B cell (primary cell): ENCODE results near the gene FAM3D. TPM values are rescaled to one million over a fixed set of nuclear protein-coding genes. Genes with fewer than 3 reads are reported as not detected.

Experiments used
- ATAC-seq: fragments of 200-7000 bp; cut with Tn5 transposase; one replicate; pipeline ENCODE4 v1.10.0; 2021; ENCODE audit warnings: low read depth, mild to moderate bottlenecking, moderate number of reproducible peaks, moderate library complexity
- CTCF ChIA-PET: fragments of 350-600 bp; sonication (Branson Sonifier 250); formaldehyde crosslinking; loops from one replicate; lab custom pipeline; 2021; ENCODE audit warnings: antibody characterized with exemption, inconsistent platforms; lab: Charles Lee
- POLR2A ChIA-PET: fragments of 350-600 bp; sonication (Branson Sonifier 250); formaldehyde crosslinking; loops from one replicate; lab custom pipeline; 2021; ENCODE audit warnings: antibody characterized with exemption; lab: Charles Lee
- DNase-seq: peaks from one replicate; pipeline ENCODE4 v3.0.0; 2013
- H2AFZ ChIP-seq: 2 replicates; pipeline ENCODE4 v1.6.1; 2012; ENCODE audit warnings: mild to moderate bottlenecking, low read depth, low read length; ENCODE audit not compliant: insufficient read depth, poor library complexity, severe bottlenecking
- H3K27ac ChIP-seq, 2 donors: 1 replicate in 1 of 2; 2 replicates in 1 of 2; pipeline ENCODE4 v1.5.1; 2012 to 2013; ENCODE audit warnings: low read length in 2 of 2, mild to moderate bottlenecking in 2 of 2, moderate library complexity in 1 of 2
- H3K27me3 ChIP-seq, 4 experiments: fragments of 200-600 bp in 1 of 4; sonication (generic) in 1 of 4; replicated peaks in 1 of 4; 1 replicate in 2 of 4; 2 replicates in 2 of 4; pipeline versions ENCODE4 v1.6.1 to v1.7.0; 2013 to 2016; ENCODE audit warnings: low read length in 3 of 4, mild to moderate bottlenecking in 2 of 4, mixed read lengths in 1 of 4, moderate library complexity in 1 of 4; ENCODE audit not compliant: insufficient read depth in 4 of 4, control insufficient read depth in 3 of 4; ENCODE audit errors: control extremely low read depth in 1 of 4
- H3K36me3 ChIP-seq, 2 experiments: replicated peaks in 1 of 2; 1 replicate in 1 of 2; 2 replicates in 1 of 2; pipeline versions ENCODE4 v1.6.1 to v1.7.1; 2013; ENCODE audit warnings: low read length in 1 of 2; ENCODE audit not compliant: insufficient read depth in 2 of 2, control insufficient read depth in 1 of 2; ENCODE audit errors: control extremely low read depth in 1 of 2, extremely low read depth in 1 of 2
- H3K4me1 ChIP-seq, 2 donors: fragments of 200-600 bp in 1 of 2; sonication (generic) in 1 of 2; 1 replicate in 1 of 2; 2 replicates in 1 of 2; pipeline versions ENCODE4 v1.5.1 to v1.6.1; 2013 to 2017; ENCODE audit warnings: low read length in 2 of 2; ENCODE audit not compliant: control insufficient read depth in 2 of 2, insufficient read depth in 2 of 2
- H3K4me2 ChIP-seq: replicated peaks from 2 replicates; pipeline ENCODE3; 2012; ENCODE audit warnings: mild to moderate bottlenecking, low read depth, low read length; ENCODE audit not compliant: poor library complexity, severe bottlenecking
- H3K4me3 ChIP-seq, 5 experiments: fragments of 200-600 bp in 1 of 5; sonication (generic) in 1 of 5; 1 replicate in 3 of 5; 2 replicates in 2 of 5; pipeline versions ENCODE4 v1.5.1 to v1.7.0; 2011 to 2016; ENCODE audit warnings: low read length in 4 of 5, mild to moderate bottlenecking in 4 of 5, low read depth in 2 of 5, control low read depth in 1 of 5, moderate library complexity in 1 of 5; ENCODE audit not compliant: insufficient read depth in 1 of 5; ENCODE audit errors: control extremely low read depth in 1 of 5, extremely low read depth in 1 of 5
- H3K79me2 ChIP-seq: fragments of 200-600 bp; sonication (generic); one replicate; pipeline ENCODE4 v1.6.0; 2016; ENCODE audit warnings: low read length; ENCODE audit not compliant: control insufficient read depth, insufficient read depth
- H3K9ac ChIP-seq: fragments of 200-600 bp; sonication (generic); 2 replicates; pipeline ENCODE4 v1.6.1; 2017; ENCODE audit warnings: mild to moderate bottlenecking, low read length, moderate library complexity
- H3K9me3 ChIP-seq, 3 donors: one replicate each; pipeline versions ENCODE4 v1.6.1 to v1.7.1; 2013; ENCODE audit warnings: low read length in 2 of 3; ENCODE audit not compliant: control insufficient read depth in 2 of 3, insufficient read depth in 1 of 3; ENCODE audit errors: control extremely low read depth in 1 of 3
- H4K20me1 ChIP-seq: 2 replicates; pipeline ENCODE4 v1.6.0; 2012; ENCODE audit warnings: mild to moderate bottlenecking, low read length; ENCODE audit not compliant: insufficient read depth, control insufficient read depth, poor library complexity, severe bottlenecking
- H3K27ac Mint-ChIP-seq: one replicate; pipeline ENCODE4 v1.8.0; 2021; ENCODE audit warnings: mixed read lengths
- H3K27me3 Mint-ChIP-seq: one replicate; pipeline ENCODE4 v1.8.0; 2021; ENCODE audit warnings: mixed read lengths
- H3K4me1 Mint-ChIP-seq: one replicate; pipeline ENCODE4 v1.8.0; 2021; ENCODE audit warnings: mixed read lengths
- H3K4me3 Mint-ChIP-seq: one replicate; pipeline ENCODE4 v1.8.0; 2021; ENCODE audit warnings: mixed read lengths
- H3K9me3 Mint-ChIP-seq: one replicate; pipeline ENCODE4 v1.8.0; 2022; ENCODE audit warnings: mixed read lengths; ENCODE audit not compliant: insufficient read depth
- EZH2 ChIP-seq: IDR thresholded peaks from 2 replicates; pipeline ENCODE4 v1.6.1; 2012; ENCODE audit warnings: borderline replicate concordance, low read depth, mild to moderate bottlenecking, moderate library complexity, low read length; ENCODE audit not compliant: insufficient read depth, poor library complexity, severe bottlenecking
- WGBS: methylation state at CpG from one replicate; pipeline ENCODE4 v1.1.5; 2013; ENCODE audit warnings: missing lambda C conversion rate; ENCODE audit not compliant: insufficient coverage; 5-methylcytosine and 5-hydroxymethylcytosine counted together
- intact Hi-C: fragments of 100-400 bp; cut with micrococcal nuclease; formaldehyde crosslinking; loops from one replicate; pipeline ENCODE4 v1.10.0; 2022
- polyA plus RNA-seq: library from polyadenylated mRNA; depleted of rRNA; stranded (reverse); fragments of >200 nt; gene quantifications from 2 replicates; pipeline ENCODE4 v1.2.3, GENCODE V29; 2012
- total RNA-seq, 2 donors: library from RNA; stranded (reverse); fragments of 120-200 nt in 1 of 2; gene quantifications; 1 replicate in 1 of 2; 2 replicates in 1 of 2; pipeline versions ENCODE4 v1.2.3 to v1.2.4, GENCODE V29; 2013 to 2022
- TF ChIP-seq, protein P1 (sequence below): fragments of 200-600 bp; IDR thresholded peaks from one replicate; pipeline ENCODE4 v1.8.0; 2022; ENCODE audit warnings: antibody characterized with exemption, mild to moderate bottlenecking

Gene FAM3D
- total and polyA plus RNA-seq, 2 donors (not counting 1 experiment from before 2014, with no cell fraction given) = not detected

DNA sequence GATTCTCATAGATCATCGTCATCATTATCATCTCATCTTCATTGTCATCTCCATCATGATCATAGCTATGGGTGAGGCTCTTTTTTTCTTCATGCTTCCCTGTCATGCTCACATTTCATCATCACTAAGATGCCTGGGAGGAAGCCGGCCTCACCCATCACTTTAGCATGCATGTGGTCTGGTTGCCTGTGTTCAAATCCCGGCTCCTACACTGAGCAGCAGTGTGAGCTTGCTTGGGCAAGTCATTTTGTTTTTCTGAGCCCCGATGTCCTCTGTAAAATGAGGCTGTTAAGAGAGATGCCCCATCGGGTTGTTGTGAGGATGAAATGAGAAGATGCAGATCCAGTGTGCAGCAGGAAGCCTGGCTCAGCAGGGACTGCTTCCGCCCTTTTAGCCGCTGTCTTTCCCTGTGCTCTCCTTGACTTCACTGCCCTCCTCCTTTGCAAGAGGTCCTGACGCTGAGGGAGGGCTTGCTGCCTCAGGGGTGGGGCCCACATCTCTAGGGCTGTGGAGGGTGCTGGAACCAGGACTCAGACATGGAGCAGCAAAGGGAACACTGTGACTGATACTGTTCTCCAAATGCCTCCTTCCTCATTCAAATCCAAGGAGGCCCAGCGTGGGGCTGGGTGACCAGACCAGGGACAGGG is 14.4 kb upstream of the FAM3D start:
- Histone ChIP-seq H3K4me3 (no peak overlapping the region), H4K20me1 (no peaks in the 10 kb centered on the region), H3K9ac (no peak overlapping the region), H3K27me3 (no peaks in the 10 kb centered on the region), H3K27ac (no peak overlapping the region), H3K4me1 (no peaks in the 10 kb centered on the region), H3K9me3 (no peaks in the 10 kb centered on the region), H2AFZ (no peak overlapping the region), H3K79me2 (no peaks in the 10 kb centered on the region), H3K4me2 (no peak overlapping the region), H3K36me3 (no peaks in the 10 kb centered on the region)
- TF ChIP-seq, protein P1, sequence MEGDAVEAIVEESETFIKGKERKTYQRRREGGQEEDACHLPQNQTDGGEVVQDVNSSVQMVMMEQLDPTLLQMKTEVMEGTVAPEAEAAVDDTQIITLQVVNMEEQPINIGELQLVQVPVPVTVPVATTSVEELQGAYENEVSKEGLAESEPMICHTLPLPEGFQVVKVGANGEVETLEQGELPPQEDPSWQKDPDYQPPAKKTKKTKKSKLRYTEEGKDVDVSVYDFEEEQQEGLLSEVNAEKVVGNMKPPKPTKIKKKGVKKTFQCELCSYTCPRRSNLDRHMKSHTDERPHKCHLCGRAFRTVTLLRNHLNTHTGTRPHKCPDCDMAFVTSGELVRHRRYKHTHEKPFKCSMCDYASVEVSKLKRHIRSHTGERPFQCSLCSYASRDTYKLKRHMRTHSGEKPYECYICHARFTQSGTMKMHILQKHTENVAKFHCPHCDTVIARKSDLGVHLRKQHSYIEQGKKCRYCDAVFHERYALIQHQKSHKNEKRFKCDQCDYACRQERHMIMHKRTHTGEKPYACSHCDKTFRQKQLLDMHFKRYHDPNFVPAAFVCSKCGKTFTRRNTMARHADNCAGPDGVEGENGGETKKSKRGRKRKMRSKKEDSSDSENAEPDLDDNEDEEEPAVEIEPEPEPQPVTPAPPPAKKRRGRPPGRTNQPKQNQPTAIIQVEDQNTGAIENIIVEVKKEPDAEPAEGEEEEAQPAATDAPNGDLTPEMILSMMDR = no peak
- no peak for TF ChIP-seq EZH2
- Mint-ChIP-seq H3K4me3 (no peak overlapping the region), H3K4me1 (no peaks in the 10 kb centered on the region), H3K27ac (no peak overlapping the region), H3K27me3 (peaks cover 15% of the 10 kb centered on the region), H3K9me3 (no peaks in the 10 kb centered on the region)
- POLR2A ChIA-PET = no interaction called here
- no peak for DNase-seq
- CTCF ChIA-PET = no interaction called here
- no peak for ATAC-seq
- intact Hi-C loops = no loop called here
- 95% methylated on average over 6 of the region's 9 CpGs for WGBS

- Mint-ChIP-seq H3K9me3 (no peaks in the 10 kb centered on the region), H3K4me1 (no peaks in the 10 kb centered on the region), H3K27ac (no peak overlapping the region), H3K4me3 (no peak overlapping the region), H3K27me3 (peaks cover 15% of the 10 kb centered on the region)
- no peak for TF ChIP-seq EZH2
- TF ChIP-seq, protein P1 = no peak
- H3K4me3 ChIP-seq = no peak overlapping the region
- ATAC-seq (no peak), DNase-seq (no peak)
- H3K79me2 ChIP-seq = no peaks in the 10 kb centered on the region
- WGBS = 79% methylated on average over 4 of the region's 6 CpGs
- ChIA-PET POLR2A (no interaction called here), CTCF (no interaction called here)
- no peaks in the 10 kb centered on the region for H3K9me3 ChIP-seq
- H3K36me3 ChIP-seq = no peaks in the 10 kb centered on the region
- no peak overlapping the region for H3K27ac ChIP-seq
- intact Hi-C loops = no loop called here
- no peaks in the 10 kb centered on the region for H3K4me1 ChIP-seq
- no peaks in the 10 kb centered on the region for H3K27me3 ChIP-seq
- H3K9ac ChIP-seq = no peak overlapping the region
- no peaks in the 10 kb centered on the region for H4K20me1 ChIP-seq
- H3K4me2 ChIP-seq = no peak overlapping the region
- no peak overlapping the region for H2AFZ ChIP-seq
These were observed 13.5 kb upstream of the FAM3D start for GRCh38 chr3:58679974-58680666.
